Renal cortical epithelial cell (primary cell): ENCODE measurements around the gene CMYA5. TPM values are rescaled to one million over a fixed set of nuclear protein-coding genes. Genes with fewer than 3 reads are reported as not detected.
"Not testable (repeated sequence)": the region's sequence is repeated elsewhere in the genome, so short reads cannot be mapped to it uniquely, and the experiment has no call there.

Experiments used
- DNase-seq: peaks from one replicate; pipeline ENCODE4 v3.0.0-alpha.2; 2011; ENCODE audit warnings: low read depth
- total RNA-seq: library from RNA; depleted of rRNA; stranded (reverse); fragments of >200 nt; gene quantifications from 2 replicates; pipeline ENCODE4 v1.2.3, GENCODE V29; 2014

The CMYA5 gene
- total RNA-seq, 1 donor from 2014 or later = 2.8 TPM

- DNase-seq = no peak
Measured at GRCh38 chr5:79702606-79703380, 13.2 kb downstream of the CMYA5 start.

DNA sequence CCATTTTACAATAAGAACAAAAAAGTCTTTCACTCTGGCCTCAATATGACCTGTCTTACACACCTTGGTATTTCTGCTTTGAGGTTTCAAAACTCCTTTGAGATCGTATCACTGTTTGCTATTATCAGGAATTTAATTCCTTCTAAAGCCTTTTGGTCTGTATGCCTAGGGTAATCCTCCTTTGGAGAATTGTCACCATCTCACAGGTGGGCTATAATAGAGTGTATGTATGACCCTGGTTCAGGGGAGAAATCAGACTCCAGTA is 13.7 kb downstream of the CMYA5 start:
- no peak for DNase-seq

DNA sequence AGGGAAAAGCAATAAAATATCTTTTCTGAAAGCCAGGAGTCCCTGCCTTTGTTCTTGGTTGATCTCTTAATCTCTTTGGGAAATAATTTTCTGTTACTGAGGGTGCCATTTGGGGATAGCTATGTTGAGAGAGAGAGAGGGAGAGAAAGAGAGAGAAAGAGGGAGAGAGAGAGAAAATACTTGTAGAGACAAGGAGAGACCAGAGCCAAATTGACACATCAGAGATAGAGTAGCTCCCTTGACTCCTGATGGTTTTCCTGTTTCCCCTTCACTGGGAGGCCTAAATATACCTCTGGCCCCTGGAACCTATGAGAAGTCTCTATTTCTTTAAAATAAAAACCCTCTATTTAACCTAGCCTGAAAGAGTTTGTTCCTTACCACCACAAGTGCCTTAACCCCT is 14.9 kb downstream of the CMYA5 start:
- DNase-seq = no peak

DNA sequence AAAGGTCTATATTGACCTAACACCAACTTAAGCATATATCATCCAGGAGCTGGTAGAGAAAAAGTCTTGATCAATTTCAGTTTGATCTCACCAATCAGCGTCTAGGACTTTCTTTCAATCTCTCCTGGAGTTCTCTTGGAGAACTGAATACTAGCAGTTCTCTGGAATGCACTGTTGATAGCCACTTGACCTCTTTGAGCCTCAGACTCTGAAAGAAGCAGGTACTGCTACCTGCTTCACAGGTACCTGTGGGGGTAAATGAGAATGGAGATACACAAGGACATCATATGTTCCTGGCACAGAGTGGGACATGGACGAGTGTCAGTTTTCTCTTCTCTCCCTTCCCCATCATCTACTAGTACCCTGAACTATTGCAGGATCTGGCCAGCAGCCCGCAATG is 16.0 kb downstream of the CMYA5 start:
- no peak for DNase-seq

DNA sequence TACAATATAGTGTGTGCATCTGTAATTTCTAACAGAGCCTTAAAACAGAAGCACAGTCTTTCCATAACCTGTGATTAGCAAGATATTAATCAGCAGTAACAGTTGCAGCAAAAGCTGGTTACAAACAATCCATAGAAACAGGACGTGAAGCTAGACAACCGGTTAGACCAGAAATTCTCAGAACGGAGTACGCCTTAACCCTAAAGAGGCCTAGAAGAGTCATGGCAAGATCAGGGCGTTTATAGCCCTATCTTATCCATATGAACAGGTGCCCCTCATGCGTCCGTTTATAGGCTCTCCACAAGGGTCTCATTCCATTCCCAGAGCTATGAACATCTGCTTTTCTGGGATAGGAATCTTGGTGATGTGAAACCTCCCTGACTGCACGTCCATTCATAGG is 16.7 kb downstream of the CMYA5 start:
- DNase-seq = not testable (repeated sequence)

DNA sequence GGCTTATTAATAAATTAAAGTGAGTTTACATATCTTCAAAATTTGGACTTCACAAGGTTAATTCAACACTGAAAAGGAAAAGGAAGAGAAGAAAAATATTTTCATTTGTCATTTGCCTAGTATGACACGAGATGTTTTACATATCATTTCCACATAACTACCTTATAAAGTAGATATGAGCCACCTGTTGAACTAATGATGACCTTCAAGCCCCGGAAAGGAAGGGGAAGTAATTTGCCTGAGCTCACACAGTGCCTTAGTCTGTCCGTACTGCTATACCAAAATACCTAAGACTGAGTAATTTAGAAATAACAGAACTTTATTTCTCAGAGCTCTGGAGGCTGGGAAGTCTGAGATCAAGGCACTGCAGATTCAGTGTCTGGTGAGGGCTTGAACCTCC is 17.9 kb downstream of the CMYA5 start:
- DNase-seq = no peak

GRCh38 chr5:79712741-79713140 is 23.1 kb downstream of the CMYA5 start:
- no peak for DNase-seq

- DNase-seq = no peak
Measured at GRCh38 chr5:79713727-79714126, 24.1 kb downstream of the CMYA5 start.

DNA sequence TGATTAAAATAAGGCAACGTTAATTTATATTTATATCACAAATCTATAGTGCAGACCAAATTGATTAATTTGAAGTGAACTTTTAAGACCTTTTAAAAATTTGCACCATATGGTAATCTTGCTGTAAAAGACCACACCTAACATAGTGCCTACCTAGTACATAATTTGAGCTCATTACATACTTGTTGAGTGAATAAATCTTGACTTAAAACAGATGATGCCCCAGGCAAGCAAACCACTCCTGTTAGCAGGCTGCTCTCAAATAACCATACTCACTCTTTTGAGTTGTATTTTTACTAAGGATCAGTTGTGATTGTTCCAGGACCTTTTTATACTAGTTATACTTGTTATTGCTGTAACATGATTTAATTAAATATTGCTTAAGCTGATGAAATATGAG is 27.2 kb downstream of the CMYA5 start:
- no peak for DNase-seq

- no peak for DNase-seq
Measured at GRCh38 chr5:79720096-79720495, 30.5 kb downstream of the CMYA5 start.

DNA sequence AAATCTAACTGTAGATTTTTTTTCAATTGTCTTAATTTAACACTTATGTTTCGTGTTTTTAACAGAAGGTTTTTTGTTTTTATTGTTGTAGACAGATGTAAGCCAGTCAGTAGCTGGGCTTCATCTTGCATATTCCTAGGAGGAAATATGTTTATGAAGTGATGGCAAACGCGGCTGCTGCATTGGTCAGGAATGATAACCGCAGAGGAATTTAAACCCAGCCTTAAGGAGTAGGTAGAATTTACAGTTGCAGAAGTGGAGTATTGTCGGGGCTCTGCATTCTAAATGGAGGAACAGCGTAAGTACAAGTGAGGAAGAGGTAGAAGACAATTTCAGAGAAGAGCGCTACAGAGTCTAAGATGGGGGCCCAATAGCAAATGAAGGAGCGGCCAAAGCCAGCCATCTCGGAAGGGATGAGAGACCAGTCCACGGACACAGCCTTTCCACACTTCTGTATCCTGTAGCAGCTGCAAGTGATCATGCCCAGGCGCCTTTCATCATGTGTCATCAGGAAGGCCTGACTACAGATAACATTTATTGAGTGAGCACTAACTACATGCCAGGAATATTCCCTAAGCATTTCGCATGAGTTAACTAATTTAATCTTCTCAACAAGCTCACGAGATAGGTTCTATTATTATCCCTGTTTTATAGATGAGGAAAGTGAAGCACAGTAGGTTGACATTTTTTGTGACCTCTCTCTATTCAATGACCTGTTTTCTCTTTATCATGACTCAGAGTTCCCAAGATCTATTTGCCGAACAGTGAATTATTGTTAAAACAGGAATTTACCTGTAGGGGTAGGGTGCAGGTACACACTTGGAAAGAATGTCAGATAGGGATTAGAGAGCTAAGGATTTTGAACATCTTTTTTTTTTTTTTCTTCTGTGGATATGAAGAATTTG is 38.1 kb downstream of the CMYA5 start:
- DNase-seq = no peak

DNA sequence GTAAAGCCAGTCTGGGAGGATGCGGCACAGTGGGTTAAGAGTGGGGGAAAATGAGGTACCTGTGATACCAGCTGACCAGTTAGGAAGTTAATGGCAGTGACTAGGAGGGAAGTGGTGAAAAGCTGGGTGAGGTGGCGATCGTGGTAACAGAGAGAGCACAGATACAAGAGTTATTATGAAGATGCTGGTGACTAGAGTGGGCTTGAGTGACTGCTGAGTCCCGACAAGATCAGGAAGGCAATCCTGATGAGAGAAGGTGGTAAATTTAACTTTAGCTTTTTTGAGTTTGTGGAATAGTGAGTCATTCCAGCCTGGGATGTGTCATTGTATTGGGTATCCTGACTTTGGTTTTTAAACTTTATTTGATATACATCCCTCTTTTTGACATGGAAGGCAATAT is 38.8 kb downstream of the CMYA5 start:
- no peak for DNase-seq

GRCh38 chr5:79729679-79730078 is 40.0 kb downstream of the CMYA5 start:
- DNase-seq = no peak

DNA sequence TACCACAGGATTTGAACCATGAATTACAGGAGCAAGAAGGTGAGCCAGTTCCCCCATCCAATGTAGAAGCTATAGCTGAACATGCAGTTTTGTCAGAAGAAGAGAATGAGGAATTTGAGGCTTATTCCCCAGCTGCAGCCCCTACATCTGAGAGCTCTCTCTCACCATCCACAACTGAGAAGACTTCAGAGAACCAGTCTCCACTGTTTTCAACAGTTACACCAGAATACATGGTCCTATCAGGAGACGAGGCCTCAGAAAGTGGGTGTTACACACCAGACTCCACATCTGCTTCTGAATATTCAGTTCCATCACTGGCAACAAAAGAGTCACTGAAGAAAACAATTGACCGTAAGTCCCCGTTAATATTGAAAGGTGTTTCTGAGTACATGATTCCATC is 40.9 kb downstream of the CMYA5 start:
- DNase-seq = no peak

GRCh38 chr5:79731775-79732174 is 42.1 kb downstream of the CMYA5 start:
- no peak for DNase-seq

DNA sequence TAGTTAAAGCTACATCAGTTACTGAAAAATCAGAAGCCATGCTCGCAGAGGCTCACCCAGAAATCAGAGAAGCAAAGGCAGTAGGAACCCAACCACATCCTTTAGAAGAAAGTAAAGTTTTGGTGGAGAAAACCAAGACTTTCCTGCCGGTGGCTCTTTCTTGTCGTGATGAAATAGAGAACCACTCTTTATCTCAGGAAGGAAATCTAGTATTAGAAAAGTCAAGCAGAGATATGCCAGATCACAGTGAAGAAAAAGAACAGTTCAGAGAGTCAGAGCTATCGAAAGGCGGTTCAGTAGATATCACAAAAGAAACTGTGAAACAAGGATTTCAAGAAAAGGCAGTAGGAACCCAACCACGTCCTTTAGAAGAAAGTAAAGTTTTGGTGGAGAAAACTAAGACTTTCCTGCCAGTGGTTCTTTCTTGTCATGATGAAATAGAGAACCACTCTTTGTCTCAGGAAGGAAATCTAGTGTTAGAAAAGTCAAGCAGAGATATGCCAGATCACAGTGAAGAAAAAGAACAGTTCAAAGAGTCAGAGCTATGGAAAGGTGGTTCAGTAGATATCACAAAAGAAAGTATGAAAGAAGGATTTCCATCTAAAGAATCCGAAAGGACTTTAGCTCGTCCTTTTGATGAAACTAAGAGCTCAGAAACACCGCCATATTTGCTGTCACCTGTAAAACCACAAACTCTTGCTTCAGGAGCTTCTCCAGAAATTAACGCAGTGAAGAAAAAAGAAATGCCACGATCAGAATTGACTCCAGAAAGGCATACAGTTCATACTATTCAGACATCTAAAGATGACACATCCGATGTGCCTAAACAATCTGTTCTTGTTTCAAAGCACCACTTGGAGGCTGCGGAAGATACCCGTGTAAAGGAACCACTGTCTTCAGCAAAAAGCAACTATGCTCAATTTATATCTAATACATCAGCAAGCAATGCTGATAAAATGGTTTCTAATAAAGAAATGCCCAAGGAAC is 47.2 kb downstream of the CMYA5 start:
- no peak for DNase-seq

DNA sequence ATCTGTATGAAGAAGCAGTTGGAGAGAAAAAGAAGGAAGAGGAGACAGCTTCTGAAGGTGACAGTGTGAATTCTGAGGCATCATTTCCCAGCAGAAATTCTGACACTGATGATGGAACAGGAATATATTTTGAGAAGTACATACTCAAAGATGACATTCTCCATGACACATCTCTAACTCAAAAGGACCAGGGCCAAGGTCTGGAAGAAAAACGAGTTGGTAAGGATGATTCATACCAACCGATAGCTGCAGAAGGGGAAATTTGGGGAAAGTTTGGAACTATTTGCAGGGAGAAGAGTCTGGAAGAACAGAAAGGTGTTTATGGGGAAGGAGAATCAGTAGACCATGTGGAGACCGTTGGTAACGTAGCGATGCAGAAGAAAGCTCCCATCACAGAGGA is 48.7 kb downstream of the CMYA5 start:
- DNase-seq = no peak

DNA sequence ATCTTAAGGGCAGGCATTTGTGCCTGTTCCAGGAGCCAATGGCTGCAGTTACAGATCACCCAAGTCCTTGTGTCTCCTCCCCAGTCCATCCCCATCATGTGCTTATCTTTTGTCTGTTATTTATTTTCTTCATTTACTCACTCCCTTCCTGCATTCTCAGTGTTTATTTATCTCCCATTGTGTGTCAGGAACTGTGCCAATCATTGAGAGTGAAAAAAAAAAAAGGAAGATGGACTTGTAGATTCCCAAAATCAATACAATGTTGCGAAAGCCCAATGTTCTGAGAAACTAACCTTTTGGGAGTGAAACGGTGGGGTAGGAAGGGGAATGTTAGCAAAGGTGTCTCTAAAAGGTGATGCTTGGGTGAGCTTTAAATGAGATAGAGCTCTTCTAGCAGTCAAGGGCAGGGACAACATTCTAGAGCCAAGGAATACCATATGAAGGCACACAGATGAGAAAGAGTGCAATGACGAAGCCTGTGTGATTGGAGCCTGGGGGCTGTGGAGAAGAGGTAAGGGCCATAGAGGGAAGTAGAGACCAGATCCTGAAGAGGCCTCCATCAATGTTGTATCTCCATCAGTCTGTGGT is 53.0 kb downstream of the CMYA5 start:
- DNase-seq = no peak

GRCh38 chr5:79743846-79744605 is 54.4 kb downstream of the CMYA5 start:
- peak; percentile 27 for DNase-seq

- no peak for DNase-seq
Measured at GRCh38 chr5:79745255-79745654, 55.6 kb downstream of the CMYA5 start.
